ENCODE measurements around the gene LTA4H. TPM values are rescaled to one million over a fixed set of nuclear protein-coding genes. Genes with fewer than 3 reads are reported as not detected.

LTA4H gene
- total and polyA plus RNA-seq, 5 donors = 36.8 to 57.0 (median 43.8) TPM

- no peaks in the 10 kb centered on the region for H3K9me3 ChIP-seq (ENCODE audit: control insufficient read depth, low read length)
- peak; percentile 62 to 63 for ATAC-seq
- H3K27me3 ChIP-seq (ENCODE audit: control insufficient read depth, insufficient read depth) = no peaks in the 10 kb centered on the region
- no peak overlapping the region for H3K4me3 ChIP-seq (ENCODE audit: low read length)
- WGBS = 62% methylated on average over 7 of the region's 7 CpGs
- intact Hi-C loops (cut with DNase I) = loop anchor here in 1 of 4 donors (10.0 kb wide), 1 partner anchor 347 kb away; no protein-coding TSS in a partner anchor
- peak in 1 of 3 donors; percentile 50 for DNase-seq
- no peak overlapping the region for H3K27ac ChIP-seq (ENCODE audit: low read length)
- peaks cover 2% of the 10 kb centered on the region for H3K4me1 ChIP-seq (ENCODE audit: control insufficient read depth, insufficient read depth, low read length)
Measured at GRCh38 chr12:96047229-96048211, 12.1 kb upstream of the LTA4H start.

GRCh38 chr12:96046543-96047228 lies 11.3 kb upstream of the LTA4H start:
- no peak overlapping the region for H3K4me3 ChIP-seq (ENCODE audit: low read length)
- H3K4me1 ChIP-seq (ENCODE audit: control insufficient read depth, insufficient read depth, low read length) = no peaks in the 10 kb centered on the region
- ATAC-seq = no peak
- DNase-seq = no peak
- intact Hi-C loops (cut with DNase I) = loop anchor here in 1 of 4 donors (10.0 kb wide), 1 partner anchor 348 kb away; no protein-coding TSS in a partner anchor
- no peaks in the 10 kb centered on the region for H3K9me3 ChIP-seq (ENCODE audit: control insufficient read depth, low read length)
- no peak overlapping the region for H3K27ac ChIP-seq (ENCODE audit: low read length)
- no peaks in the 10 kb centered on the region for H3K27me3 ChIP-seq (ENCODE audit: control insufficient read depth, insufficient read depth)
- WGBS = 86% methylated on average over 3 of the region's 3 CpGs

- no peak overlapping the region for H3K27ac ChIP-seq (ENCODE audit: low read length)
- H3K4me1 ChIP-seq (ENCODE audit: control insufficient read depth, insufficient read depth, low read length) = no peaks in the 10 kb centered on the region
- WGBS = 81% methylated on average over 7 of the region's 7 CpGs
- ATAC-seq (no peak), DNase-seq (peak in 1 of 3 donors; percentile 55)
- intact Hi-C loops (cut with DNase I) = loop anchor here in 1 of 4 donors (10.0 kb wide), 1 partner anchor 349 kb away; no protein-coding TSS in a partner anchor
- H3K9me3 ChIP-seq (ENCODE audit: control insufficient read depth, low read length) = no peaks in the 10 kb centered on the region
- no peak overlapping the region for H3K4me3 ChIP-seq (ENCODE audit: low read length)
- H3K27me3 ChIP-seq (ENCODE audit: control insufficient read depth, insufficient read depth) = no peaks in the 10 kb centered on the region
Measured at GRCh38 chr12:96045566-96045965, 10.2 kb upstream of the LTA4H start.

GRCh38 chr12:96044943-96045290 lies 9.5 kb upstream of the LTA4H start:
- DNase-seq (no peak), ATAC-seq (no peak)
- no peaks in the 10 kb centered on the region for H3K27me3 ChIP-seq (ENCODE audit: control insufficient read depth, insufficient read depth)
- H3K27ac ChIP-seq (ENCODE audit: low read length) = no peak overlapping the region
- intact Hi-C loops (cut with DNase I) = loop anchor here in 1 of 4 donors (10.0 kb wide), 1 partner anchor 350 kb away; no protein-coding TSS in a partner anchor
- WGBS = 90% methylated on average over 2 of the region's 2 CpGs
- no peaks in the 10 kb centered on the region for H3K9me3 ChIP-seq (ENCODE audit: control insufficient read depth, low read length)
- no peak overlapping the region for H3K4me3 ChIP-seq (ENCODE audit: low read length)
- no peaks in the 10 kb centered on the region for H3K4me1 ChIP-seq (ENCODE audit: control insufficient read depth, insufficient read depth, low read length)

- ATAC-seq = no peak
- no peak for DNase-seq
- Histone ChIP-seq H3K9me3 (ENCODE audit: control insufficient read depth, low read length) (no peaks in the 10 kb centered on the region), H3K4me3 (ENCODE audit: low read length) (no peak overlapping the region), H3K27me3 (ENCODE audit: control insufficient read depth, insufficient read depth) (no peaks in the 10 kb centered on the region), H3K27ac (ENCODE audit: low read length) (no peak overlapping the region), H3K4me1 (ENCODE audit: control insufficient read depth, insufficient read depth, low read length) (no peaks in the 10 kb centered on the region)
- 61% methylated on average over 10 of the region's 10 CpGs for WGBS
- intact Hi-C loops (cut with DNase I) = loop anchor here in 1 of 4 donors (10.0 kb wide), 1 partner anchor 351 kb away; no protein-coding TSS in a partner anchor
Measured at GRCh38 chr12:96044017-96044942, 8.9 kb upstream of the LTA4H start.

GRCh38 chr12:96041181-96041580 lies 5.8 kb upstream of the LTA4H start:
- no peak for ATAC-seq
- H3K27ac ChIP-seq (ENCODE audit: low read length) = no peak overlapping the region
- intact Hi-C loops (cut with DNase I) = loop anchor here in 1 of 4 donors (10.0 kb wide), 1 partner anchor 354 kb away; no protein-coding TSS in a partner anchor
- DNase-seq = no peak
- no peak overlapping the region for H3K4me3 ChIP-seq (ENCODE audit: low read length)
- no peaks in the 10 kb centered on the region for H3K9me3 ChIP-seq (ENCODE audit: control insufficient read depth, low read length)
- 90% methylated on average over 1 of the region's 1 CpG for WGBS
- H3K27me3 ChIP-seq (ENCODE audit: control insufficient read depth, insufficient read depth) = no peaks in the 10 kb centered on the region
- H3K4me1 ChIP-seq (ENCODE audit: control insufficient read depth, insufficient read depth, low read length) = no peaks in the 10 kb centered on the region

GRCh38 chr12:96040305-96041133 lies 5.1 kb upstream of the LTA4H start:
- 47% methylated on average over 3 of the region's 3 CpGs for WGBS
- Histone ChIP-seq H3K27ac (ENCODE audit: low read length) (no peak overlapping the region), H3K4me3 (ENCODE audit: low read length) (no peak overlapping the region), H3K9me3 (ENCODE audit: control insufficient read depth, low read length) (no peaks in the 10 kb centered on the region), H3K27me3 (ENCODE audit: control insufficient read depth, insufficient read depth) (no peaks in the 10 kb centered on the region), H3K4me1 (ENCODE audit: control insufficient read depth, insufficient read depth, low read length) (no peaks in the 10 kb centered on the region)
- no peak for DNase-seq
- no peak for ATAC-seq
- intact Hi-C loops (cut with DNase I) = loop anchor here in 1 of 4 donors (10.0 kb wide), 1 partner anchor 354 kb away; no protein-coding TSS in a partner anchor

GRCh38 chr12:96039516-96039915 lies 4.1 kb upstream of the LTA4H start:
- no peak overlapping the region for H3K4me3 ChIP-seq (ENCODE audit: low read length)
- no peak for DNase-seq
- no peaks in the 10 kb centered on the region for H3K4me1 ChIP-seq (ENCODE audit: control insufficient read depth, insufficient read depth, low read length)
- H3K27ac ChIP-seq (ENCODE audit: low read length) = no peak overlapping the region
- no peaks in the 10 kb centered on the region for H3K9me3 ChIP-seq (ENCODE audit: control insufficient read depth, low read length)
- no peaks in the 10 kb centered on the region for H3K27me3 ChIP-seq (ENCODE audit: control insufficient read depth, insufficient read depth)
- intact Hi-C loops (cut with DNase I) = no loop called here
- no peak for ATAC-seq
- 88% methylated on average over 3 of the region's 3 CpGs for WGBS

- no peaks in the 10 kb centered on the region for H3K27me3 ChIP-seq (ENCODE audit: control insufficient read depth, insufficient read depth)
- H3K9me3 ChIP-seq (ENCODE audit: control insufficient read depth, low read length) = no peaks in the 10 kb centered on the region
- WGBS = 92% methylated on average over 8 of the region's 8 CpGs
- ATAC-seq (no peak), DNase-seq (no peak)
- no peak overlapping the region for H3K27ac ChIP-seq (ENCODE audit: low read length)
- intact Hi-C loops (cut with DNase I) = no loop called here
- H3K4me1 ChIP-seq (ENCODE audit: control insufficient read depth, insufficient read depth, low read length) = no peaks in the 10 kb centered on the region
- no peak overlapping the region for H3K4me3 ChIP-seq (ENCODE audit: low read length)
Measured at GRCh38 chr12:96036765-96037455, 1.5 kb upstream of the LTA4H start.
